GM12873 (cell line): ENCODE results near the gene CAP2.

Source experiments
- TF ChIP-seq, protein P1 (sequence below): IDR thresholded peaks from 2 replicates; pipeline ENCODE4 v1.5.1; 2012; ENCODE audit warnings: low read depth, mild to moderate bottlenecking, moderate library complexity, low read length, control low read depth; ENCODE audit not compliant: insufficient read depth; ENCODE audit errors: missing control alignments

Gene CAP2

DNA sequence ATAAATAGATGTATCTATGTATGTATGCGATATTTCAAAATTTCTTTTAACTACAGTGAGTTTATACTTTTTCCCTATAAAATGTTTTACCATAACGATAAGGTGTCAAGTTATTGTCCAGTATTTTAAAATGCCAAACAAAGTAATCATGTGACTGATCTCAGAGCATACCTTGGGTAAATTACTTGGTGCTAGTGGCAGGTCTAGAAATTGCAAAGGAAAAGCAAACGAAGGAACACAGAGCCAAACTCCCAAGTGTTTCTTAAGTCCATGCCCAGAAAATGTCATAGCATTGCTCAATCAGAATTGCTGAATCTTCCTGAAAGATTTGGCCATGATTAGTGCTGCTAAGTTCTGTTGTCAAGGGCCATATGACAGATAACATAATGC is 77.5 kb downstream of the CAP2 start:
- TF ChIP-seq, protein P1, sequence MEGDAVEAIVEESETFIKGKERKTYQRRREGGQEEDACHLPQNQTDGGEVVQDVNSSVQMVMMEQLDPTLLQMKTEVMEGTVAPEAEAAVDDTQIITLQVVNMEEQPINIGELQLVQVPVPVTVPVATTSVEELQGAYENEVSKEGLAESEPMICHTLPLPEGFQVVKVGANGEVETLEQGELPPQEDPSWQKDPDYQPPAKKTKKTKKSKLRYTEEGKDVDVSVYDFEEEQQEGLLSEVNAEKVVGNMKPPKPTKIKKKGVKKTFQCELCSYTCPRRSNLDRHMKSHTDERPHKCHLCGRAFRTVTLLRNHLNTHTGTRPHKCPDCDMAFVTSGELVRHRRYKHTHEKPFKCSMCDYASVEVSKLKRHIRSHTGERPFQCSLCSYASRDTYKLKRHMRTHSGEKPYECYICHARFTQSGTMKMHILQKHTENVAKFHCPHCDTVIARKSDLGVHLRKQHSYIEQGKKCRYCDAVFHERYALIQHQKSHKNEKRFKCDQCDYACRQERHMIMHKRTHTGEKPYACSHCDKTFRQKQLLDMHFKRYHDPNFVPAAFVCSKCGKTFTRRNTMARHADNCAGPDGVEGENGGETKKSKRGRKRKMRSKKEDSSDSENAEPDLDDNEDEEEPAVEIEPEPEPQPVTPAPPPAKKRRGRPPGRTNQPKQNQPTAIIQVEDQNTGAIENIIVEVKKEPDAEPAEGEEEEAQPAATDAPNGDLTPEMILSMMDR: no peak

DNA sequence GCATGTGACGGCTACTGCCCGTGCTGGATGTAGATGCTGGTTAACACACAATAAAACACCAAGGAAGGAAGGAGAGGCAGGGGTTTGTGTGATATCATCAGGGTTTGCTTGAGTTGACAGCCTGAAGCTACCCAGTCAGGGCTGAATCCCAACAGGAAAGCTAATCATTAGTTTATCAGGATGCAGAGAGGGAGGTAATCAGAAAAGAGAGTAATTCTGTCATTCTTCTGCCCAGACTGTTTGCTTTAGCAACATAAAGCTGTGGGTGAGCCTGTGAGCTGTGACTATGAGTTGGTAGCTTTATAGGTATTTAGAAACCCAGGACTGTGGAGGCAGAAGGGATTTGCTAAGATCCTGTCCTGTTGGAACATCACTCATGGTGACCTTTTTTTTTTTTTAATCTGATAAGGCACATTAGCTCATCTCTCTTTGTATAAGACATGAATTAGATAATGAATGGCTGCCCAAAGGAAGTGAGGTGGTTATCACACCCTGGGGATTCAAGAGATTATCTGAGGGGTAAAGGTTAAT is 79.3 kb downstream of the CAP2 start:
- TF ChIP-seq, protein P1: no peak

DNA sequence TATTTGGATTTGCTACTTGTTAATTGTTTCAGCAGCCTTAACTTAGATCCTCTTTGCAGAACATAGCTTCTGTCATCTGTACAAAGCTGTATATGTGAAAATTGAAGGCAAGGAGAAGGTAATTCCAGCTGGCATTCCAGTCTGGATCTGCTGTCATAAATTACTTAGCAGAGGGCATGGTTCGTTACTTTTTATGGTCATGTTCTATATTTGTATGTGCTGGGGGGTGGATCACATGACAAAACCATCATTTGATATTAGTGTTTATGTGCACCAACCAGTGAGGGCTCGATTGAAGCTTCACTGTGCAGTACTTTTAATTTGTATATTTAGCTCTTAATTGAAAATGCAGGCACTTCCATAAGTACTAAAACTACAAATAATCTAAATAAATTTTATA is 80.2 kb downstream of the CAP2 start:
- TF ChIP-seq, protein P1: no peak

DNA sequence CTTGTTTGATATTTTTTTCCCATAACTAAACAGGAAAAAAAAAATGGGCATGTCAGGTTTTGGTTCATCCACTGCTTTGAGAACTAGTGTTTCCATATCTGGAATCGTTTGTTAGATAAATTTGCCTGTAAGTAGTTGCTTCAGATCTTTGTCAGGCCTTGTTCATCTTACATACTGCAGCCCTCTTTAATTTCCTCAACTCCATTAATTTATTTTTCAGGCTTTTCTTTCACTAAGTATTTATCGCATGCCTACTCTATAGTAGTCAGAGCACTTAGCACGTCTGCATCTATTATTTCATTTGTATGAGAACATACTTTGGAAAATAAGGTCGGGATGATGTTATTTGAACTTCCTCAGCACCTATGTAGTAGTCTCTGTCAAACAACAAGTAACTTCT is 80.9 kb downstream of the CAP2 start:
- TF ChIP-seq, protein P1: no peak

DNA sequence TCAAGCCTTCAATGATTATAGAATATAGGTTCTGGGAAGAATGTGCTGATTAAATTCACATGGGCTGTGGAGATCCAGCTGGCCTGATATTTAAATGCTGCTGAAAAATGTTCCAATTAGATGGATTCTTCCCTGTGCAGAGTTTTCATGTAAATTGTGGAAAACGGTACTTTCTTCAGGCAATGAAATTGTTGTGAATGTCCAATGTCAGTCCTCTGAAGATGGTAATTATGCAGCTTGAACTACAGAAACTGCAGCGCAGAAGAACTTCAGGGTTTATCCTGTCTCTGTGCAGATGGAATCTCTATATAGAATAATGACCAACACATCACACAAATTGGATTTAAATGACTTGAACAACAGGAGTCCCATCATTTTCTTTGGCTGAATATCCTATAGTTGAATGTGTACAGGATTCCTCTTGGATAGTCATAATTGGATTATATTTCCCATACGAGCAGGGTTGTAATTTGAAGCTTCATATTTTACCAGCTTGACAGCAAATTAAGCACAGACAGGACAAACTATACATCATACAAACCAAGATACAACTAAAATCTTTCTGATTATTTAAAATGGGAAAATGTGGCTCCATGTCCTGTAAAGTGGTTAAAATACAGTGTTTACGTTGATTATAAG is 82.3 kb downstream of the CAP2 start:
- TF ChIP-seq, protein P1: no peak

DNA sequence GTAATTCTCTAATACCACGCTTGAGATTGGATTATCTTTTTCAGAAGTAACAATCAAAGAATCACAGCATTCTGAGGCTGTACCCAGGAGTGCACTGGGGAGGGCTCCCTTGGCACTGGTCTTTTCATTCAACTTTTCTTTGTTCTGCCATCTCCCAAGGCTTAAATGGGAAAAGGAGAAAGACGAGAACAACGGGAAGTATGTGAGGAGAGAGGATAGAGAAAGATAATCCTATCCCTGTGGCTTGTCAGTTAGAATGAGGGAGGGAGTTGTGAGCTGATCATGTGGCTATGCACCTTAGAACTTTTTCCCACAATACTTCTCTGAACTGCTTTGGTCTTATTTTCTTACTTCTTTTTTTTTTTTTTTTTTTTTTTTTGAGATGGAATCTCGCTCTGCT is 83.1 kb downstream of the CAP2 start:
- TF ChIP-seq, protein P1: no peak

DNA sequence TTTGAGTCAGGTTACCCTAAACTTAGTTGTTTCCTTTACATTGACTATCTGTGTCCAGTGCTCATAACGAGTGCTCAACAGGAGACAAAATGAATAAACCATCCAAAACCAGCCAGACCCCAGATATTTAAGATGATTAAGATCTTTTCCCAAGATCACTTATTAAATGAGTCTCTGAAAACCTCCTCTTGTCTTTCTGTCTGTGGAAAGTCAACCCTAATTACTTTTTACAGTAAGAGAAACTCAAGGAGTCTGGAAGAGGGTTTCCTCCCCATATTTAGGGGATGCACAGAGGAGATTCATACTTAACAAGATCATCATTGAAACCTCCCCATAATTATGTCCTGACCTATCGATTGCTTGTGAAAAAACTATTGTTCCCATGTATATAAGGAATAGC is 84.0 kb downstream of the CAP2 start:
- TF ChIP-seq, protein P1: no peak
